Fibroblast of pulmonary artery (primary cell): ENCODE measurements around the gene KRTAP5-10.
"Not testable (repeated sequence)": the region's sequence is repeated elsewhere in the genome, so short reads cannot be mapped to it uniquely, and the experiment has no call there.

Experiments
- DNase-seq: peaks from one replicate; pipeline ENCODE4 v3.0.0-alpha.2; 2010; ENCODE audit warnings: low read depth
- H3K4me3 ChIP-seq: replicated peaks from 2 replicates; pipeline ENCODE4 v1.5.1; 2011; ENCODE audit warnings: low read depth, mild to moderate bottlenecking, control low read depth, low read length, moderate library complexity
- TF ChIP-seq, protein P1 (sequence below): IDR thresholded peaks from 2 replicates; pipeline ENCODE4 v1.5.1; 2011; ENCODE audit warnings: mild to moderate bottlenecking, control low read depth, low read length, inconsistent platforms; ENCODE audit errors: missing control alignments

The KRTAP5-10 gene

DNA sequence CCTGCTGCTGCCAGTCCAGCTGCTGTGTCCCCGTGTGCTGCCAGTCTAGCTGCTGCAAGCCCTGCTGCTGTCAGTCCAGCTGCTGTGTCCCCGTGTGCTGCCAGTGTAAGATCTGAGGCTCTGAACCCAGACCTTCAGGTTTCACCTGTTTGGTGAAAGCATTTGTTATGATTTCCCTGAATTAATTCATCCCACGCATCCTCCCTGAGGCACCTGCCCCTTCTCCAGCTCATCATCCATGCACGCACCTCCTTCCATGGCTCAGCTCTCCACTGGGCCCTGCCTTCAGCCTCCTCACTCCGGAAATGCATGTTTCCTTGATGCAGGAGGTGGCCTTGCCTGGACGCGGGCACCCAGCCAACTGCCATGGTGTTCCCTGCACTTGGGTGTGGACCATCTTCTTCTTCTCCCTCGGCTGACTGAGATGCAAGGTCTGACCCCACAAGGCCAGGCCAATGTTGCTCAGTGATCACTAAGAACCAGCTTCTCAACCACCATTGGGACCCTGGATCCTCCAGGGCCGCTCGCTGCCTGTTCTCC, 788 bp downstream of the KRTAP5-10 start:
- TF ChIP-seq, protein P1, sequence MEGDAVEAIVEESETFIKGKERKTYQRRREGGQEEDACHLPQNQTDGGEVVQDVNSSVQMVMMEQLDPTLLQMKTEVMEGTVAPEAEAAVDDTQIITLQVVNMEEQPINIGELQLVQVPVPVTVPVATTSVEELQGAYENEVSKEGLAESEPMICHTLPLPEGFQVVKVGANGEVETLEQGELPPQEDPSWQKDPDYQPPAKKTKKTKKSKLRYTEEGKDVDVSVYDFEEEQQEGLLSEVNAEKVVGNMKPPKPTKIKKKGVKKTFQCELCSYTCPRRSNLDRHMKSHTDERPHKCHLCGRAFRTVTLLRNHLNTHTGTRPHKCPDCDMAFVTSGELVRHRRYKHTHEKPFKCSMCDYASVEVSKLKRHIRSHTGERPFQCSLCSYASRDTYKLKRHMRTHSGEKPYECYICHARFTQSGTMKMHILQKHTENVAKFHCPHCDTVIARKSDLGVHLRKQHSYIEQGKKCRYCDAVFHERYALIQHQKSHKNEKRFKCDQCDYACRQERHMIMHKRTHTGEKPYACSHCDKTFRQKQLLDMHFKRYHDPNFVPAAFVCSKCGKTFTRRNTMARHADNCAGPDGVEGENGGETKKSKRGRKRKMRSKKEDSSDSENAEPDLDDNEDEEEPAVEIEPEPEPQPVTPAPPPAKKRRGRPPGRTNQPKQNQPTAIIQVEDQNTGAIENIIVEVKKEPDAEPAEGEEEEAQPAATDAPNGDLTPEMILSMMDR, result no peak
- no peak overlapping the region for H3K4me3 ChIP-seq
- DNase-seq, result no peak

DNA sequence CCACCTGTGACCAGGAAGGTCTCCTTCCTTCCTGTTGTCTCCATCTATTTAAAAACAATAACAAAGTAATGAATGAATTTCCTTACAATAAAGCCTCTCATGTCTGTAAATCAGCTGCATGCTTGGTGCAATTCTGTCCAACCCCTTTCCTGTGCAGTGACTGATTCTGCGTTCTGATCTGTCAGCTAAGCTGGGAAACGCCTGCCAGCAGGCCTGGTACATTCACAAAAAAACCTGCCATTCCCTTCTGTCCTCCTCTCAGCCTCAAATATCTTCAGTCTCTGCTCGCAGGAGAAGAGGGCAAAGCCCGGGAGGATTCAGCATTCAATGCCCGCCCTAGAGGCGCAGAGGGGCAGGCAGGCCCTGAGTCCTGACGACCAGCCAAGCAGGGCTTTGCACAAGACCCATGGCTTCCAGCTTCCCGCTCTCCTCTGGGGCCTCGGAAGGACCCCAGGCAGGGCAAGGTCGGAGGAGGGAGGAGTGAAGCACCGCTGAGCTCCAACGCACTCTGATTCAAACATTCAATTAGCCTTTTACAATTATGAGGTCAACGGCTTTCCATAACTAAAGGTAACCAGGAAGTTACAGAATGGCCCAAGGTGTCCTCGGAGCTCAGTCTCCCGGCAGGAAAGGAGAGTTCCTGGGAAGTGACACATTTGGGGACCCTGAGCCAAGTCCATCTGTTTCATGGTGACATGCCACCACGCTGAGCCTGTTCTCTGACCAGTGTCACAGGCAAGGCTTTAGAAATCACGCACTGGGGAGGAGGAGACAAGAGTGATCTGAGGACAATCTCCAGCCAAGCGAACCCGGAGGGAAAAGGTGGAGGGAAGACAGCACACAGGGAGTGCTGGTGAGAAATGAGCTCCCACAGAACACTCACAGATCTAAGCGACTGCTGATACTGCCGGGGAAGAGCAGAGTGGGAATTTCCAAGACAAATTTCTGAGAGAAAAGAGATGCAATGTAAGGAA, 1.6 kb downstream of the KRTAP5-10 start:
- H3K4me3 ChIP-seq, result not testable (repeated sequence)

DNA sequence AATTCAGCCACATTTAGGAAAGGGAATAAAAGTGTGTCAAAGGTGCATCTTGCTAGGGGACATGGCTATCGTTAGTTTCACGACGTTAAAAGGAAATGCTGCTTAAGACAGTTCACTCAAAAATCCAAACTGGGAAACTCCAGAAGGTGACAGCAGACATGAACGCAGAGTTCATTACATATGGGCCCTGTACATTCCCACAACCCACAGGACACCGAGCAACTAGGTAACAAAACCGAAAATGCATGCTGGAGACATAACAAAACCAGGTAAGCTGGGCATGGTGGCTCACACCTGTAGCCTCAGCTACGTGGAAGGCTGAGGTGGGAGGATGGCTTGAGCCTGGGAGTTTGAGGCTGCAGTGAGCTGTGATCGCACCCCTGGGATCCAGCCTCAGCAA, 2.3 kb downstream of the KRTAP5-10 start:
- not testable (repeated sequence) for H3K4me3 ChIP-seq, DNase-seq

More for the DNA sequence above, 1.6 kb downstream of the KRTAP5-10 start:
- DNase-seq, result not testable (repeated sequence)

DNA sequence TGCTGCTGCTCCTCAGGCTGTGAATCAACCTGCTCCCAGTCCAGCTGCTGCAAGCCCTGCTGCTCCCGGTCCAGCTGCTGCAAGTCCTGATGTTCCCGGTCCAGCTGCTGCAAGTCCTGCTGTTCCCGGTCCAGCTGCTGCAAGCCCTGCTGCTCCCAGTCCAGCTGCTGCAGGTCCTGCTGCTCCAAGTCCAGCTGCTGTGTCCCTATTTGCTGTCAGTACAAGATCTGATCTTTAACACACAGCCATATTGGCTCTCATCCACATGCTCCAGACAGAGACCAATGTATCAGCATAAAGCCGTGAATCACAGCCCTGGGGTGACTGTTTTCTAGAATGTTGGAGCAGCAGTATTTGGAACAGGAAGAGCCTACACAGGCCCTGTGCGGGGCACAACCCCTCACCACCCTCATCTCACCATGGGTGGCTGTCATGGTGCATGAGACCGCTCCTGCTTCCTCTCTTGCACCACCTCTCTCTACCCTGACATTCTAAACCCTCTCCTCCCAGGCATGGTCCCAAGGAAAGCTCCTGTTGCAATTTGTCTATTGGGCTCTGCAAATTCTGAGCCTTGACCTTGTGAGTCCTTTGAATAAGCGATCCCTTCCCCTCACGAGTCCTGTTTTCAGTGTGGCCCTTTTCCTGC, 3.5 kb downstream of the KRTAP5-10 start:
- TF ChIP-seq, protein P1, result no peak
- peak; percentile 14 for DNase-seq
- no peak overlapping the region for H3K4me3 ChIP-seq

DNA sequence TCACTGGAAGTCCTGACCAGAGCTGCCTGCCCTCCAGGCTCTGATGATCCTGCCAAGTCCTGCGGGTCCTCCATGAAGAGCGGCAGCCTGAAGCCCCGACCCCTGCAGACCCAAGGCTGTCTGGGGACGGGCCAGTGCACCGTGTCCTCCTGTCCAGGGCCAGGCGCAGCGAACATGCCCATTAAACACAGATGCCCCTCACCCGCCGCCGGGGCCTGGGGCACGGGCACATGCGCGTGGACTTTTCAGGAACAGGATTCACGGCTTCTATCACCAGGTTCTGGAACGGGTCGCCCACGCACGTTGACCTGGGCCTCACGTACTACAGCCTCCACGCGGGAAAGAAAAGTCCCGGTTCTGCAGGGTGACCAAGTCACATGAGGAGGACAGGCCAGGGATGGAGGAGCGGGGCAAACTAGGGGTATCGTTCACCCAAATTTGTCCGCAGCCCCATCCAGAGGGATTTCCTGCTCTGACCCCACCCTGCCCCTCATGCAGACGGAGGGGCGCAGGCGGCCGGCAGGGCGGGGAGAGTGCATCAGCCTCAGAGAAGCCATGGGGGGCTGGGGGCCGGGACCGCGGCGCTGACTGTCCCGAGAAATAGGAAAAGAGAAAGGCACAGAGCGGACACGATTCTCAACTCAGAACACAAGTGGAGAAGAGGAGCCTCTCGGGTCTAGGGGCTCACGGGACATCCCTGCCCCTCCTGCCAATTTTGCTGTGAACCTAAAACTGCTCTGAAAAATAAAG, 5.9 kb downstream of the KRTAP5-10 start:
- DNase-seq, H3K4me3 ChIP-seq: not testable (repeated sequence)

DNA sequence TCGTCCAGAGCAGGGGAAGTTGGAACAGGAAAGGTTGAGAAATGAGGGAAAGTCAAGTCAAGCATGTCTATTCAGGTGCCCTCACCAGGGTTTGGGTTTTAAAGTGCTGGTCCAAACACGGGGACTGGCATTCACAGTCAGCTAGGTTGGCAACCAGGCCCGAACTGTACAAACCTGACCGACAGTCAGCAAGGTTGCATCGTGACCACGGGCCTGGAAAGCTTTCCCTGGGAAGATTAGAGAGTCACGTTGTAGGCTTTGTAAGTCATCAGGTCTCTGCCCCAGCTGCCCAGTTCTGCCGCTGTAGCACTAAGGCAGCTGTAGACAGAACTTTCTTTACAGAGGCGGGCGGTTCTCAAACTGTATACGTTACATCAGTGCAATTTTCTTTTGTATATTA, 7.4 kb downstream of the KRTAP5-10 start:
- no peak for DNase-seq
- no peak overlapping the region for H3K4me3 ChIP-seq
- TF ChIP-seq, protein P1, result no peak

DNA sequence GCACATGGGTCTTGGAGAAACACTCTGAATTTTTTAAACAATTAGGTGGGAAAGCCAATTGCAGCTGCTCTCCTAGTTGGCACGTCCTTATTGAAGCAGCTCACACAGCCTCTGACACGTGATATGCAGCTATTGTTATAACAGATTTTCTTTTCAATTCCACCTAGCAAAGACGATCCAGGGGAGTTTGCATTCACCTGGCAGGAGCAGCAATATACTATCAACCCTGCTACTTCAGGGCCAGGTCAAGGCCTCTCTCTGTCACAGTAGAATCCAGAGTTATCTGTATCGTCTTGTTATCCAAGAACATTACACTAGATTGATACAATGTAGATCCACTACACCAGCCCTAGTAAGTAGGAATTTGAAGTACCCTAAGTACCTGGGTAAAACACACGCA, 9.1 kb downstream of the KRTAP5-10 start:
- DNase-seq, result no peak
- TF ChIP-seq, protein P1, result no peak
- H3K4me3 ChIP-seq, result no peak overlapping the region
